ENCODE results near the gene TNFAIP8L2. TPM values are rescaled to one million over a fixed set of nuclear protein-coding genes. Genes with fewer than 3 reads are reported as not detected.

TNFAIP8L2 gene
- total RNA-seq, 1 experiment from 2014 or later, result not detected

DNA sequence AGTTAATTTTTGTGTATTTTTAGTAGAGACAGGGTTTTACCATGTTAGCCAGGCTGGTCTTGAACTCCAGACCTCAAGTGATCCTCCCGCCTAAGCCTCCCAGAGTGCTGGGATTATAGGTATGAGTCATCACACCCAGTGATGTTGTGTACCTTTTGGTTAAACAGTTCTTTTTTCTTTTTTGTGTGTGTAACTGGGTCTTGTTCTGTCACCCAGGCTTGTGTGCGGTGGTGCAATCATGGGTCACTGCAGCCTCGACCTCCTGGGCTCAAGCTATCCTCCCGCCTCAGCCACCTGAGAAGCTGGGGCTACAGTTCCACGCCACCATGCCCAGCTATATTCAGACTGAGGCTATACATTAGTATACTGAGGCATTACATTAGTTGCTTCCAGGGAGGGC lies 48.1 kb upstream of the TNFAIP8L2 start:
- H3K4me3 Mint-ChIP-seq, result no peak overlapping the region
- Histone ChIP-seq H4K8ac (replicated peaks; ENCODE audit: insufficient read length, low read depth, low read length) (no peak overlapping the region), H2BK15ac (ENCODE audit: low read depth, low read length) (no peak overlapping the region), H3K23me2 (ENCODE audit: insufficient read length, low read depth, low read length, poor library complexity, severe bottlenecking) (no peaks in the 10 kb centered on the region), H3K9ac (ENCODE audit: extremely low read depth, insufficient read length, low read length) (no peak overlapping the region), H3K27me3 (ENCODE audit: insufficient read depth, low read length) (no peaks in the 10 kb centered on the region), H3K79me1 (ENCODE audit: insufficient read depth, low read depth, low read length, poor library complexity, severe bottlenecking) (no peaks in the 10 kb centered on the region), H2BK120ac (ENCODE audit: low read depth, low read length, poor library complexity, severe bottlenecking) (no peak overlapping the region), H3K4ac (ENCODE audit: low read depth, low read length) (no peak overlapping the region), H2BK20ac (ENCODE audit: low read depth, low read length, poor library complexity, severe bottlenecking) (no peak overlapping the region), H2AK5ac (ENCODE audit: insufficient read length, low read length) (no peak overlapping the region), H3K23ac (ENCODE audit: insufficient read length, low read depth, low read length) (no peak overlapping the region), H2BK12ac (ENCODE audit: insufficient read length, low read depth, low read length) (no peak overlapping the region), H2AFZ (ENCODE audit: low read length) (no peak overlapping the region), H3K14ac (ENCODE audit: insufficient read depth, low read length) (no peak overlapping the region), H4K20me1 (ENCODE audit: control insufficient read depth, insufficient read depth, insufficient read length) (no peaks in the 10 kb centered on the region), H3K9me3 (ENCODE audit: control insufficient read depth, low read depth, low read length) (no peaks in the 10 kb centered on the region), H2BK5ac (ENCODE audit: insufficient read length, low read length) (no peak overlapping the region), H3K4me2 (ENCODE audit: insufficient read depth, insufficient read length, low read length) (no peak overlapping the region), H3K27ac (ENCODE audit: insufficient read length, low read depth, low read length) (no peak overlapping the region), H3K4me1 (ENCODE audit: insufficient read depth, low read length) (no peaks in the 10 kb centered on the region), H3K79me2 (ENCODE audit: insufficient read depth, low read length) (no peaks in the 10 kb centered on the region), H4K91ac (ENCODE audit: insufficient read length, low read depth, low read length) (no peak overlapping the region), H3T11ph (ENCODE audit: low read length) (no peak overlapping the region), H3K56ac (ENCODE audit: insufficient read length, low read depth, low read length) (no peak overlapping the region), H4K5ac (ENCODE audit: insufficient read length, low read depth, low read length) (no peak overlapping the region), H3K18ac (ENCODE audit: insufficient read length, low read depth, low read length) (no peak overlapping the region)
- no peaks in the 10 kb centered on the region; a peak in 1 of 7 replicates for H3K36me3 Mint-ChIP-seq (ENCODE audit: insufficient read depth in 1 of 3, low read depth in 3 of 3)
- no peak for DNase-seq
- TF ChIP-seq, protein P1, sequence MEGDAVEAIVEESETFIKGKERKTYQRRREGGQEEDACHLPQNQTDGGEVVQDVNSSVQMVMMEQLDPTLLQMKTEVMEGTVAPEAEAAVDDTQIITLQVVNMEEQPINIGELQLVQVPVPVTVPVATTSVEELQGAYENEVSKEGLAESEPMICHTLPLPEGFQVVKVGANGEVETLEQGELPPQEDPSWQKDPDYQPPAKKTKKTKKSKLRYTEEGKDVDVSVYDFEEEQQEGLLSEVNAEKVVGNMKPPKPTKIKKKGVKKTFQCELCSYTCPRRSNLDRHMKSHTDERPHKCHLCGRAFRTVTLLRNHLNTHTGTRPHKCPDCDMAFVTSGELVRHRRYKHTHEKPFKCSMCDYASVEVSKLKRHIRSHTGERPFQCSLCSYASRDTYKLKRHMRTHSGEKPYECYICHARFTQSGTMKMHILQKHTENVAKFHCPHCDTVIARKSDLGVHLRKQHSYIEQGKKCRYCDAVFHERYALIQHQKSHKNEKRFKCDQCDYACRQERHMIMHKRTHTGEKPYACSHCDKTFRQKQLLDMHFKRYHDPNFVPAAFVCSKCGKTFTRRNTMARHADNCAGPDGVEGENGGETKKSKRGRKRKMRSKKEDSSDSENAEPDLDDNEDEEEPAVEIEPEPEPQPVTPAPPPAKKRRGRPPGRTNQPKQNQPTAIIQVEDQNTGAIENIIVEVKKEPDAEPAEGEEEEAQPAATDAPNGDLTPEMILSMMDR (conservative IDR thresholded peaks at IDR 0.05), result no peak
- no peaks in the 10 kb centered on the region for H3K4me1 Mint-ChIP-seq
- no peaks in the 10 kb centered on the region for H3K27me3 Mint-ChIP-seq (ENCODE audit: low read depth)
- H3K27ac Mint-ChIP-seq, result no peak overlapping the region
- WGBS (ENCODE audit: extremely low coverage, insufficient read length, low lambda C conversion rate), result no CpG with 5 or more reads among the region's 5 CpGs
- no peaks in the 10 kb centered on the region for H3K9me3 Mint-ChIP-seq
